GM23338 (cell line): ENCODE measurements around the gene CYP2D6. TPM values are rescaled to one million over a fixed set of nuclear protein-coding genes. Genes with fewer than 3 reads are reported as not detected.
"Not testable (repeated sequence)": the region's sequence is repeated elsewhere in the genome, so short reads cannot be mapped to it uniquely, and the experiment has no call there.

Experiments
- ATAC-seq: fragments of 200-7000 bp; cut with Tn5 transposase; 3 replicates; pipeline ENCODE4 v1.9.1; 2020
- DNase-seq: peaks from one replicate; pipeline ENCODE4 v3.0.0-alpha.2; 2015; ENCODE audit warnings: low spot score
- H2AFZ ChIP-seq: fragments of 200-600 bp; sonication (generic); 2 replicates; pipeline ENCODE4 v1.8.0; 2016; ENCODE audit warnings: antibody characterized with exemption, mild to moderate bottlenecking, moderate library complexity
- H3F3A ChIP-seq: fragments of 200-600 bp; sonication (generic); replicated peaks from 2 replicates; pipeline ENCODE4 v1.8.0; 2017; ENCODE audit warnings: antibody characterized with exemption, mixed run types, low read depth
- H3K27ac ChIP-seq: fragments of 200-600 bp; sonication (generic); 2 replicates; pipeline ENCODE4 v1.6.1; 2016; ENCODE audit warnings: low read depth
- H3K27me3 ChIP-seq: fragments of 200-600 bp; sonication (generic); 2 replicates; pipeline ENCODE4 v1.8.0; 2016; ENCODE audit warnings: mild to moderate bottlenecking, mixed run types, moderate library complexity; ENCODE audit not compliant: insufficient read depth
- H3K36me3 ChIP-seq: fragments of 200-600 bp; sonication (generic); 2 replicates; pipeline ENCODE4 v1.8.0; 2016; ENCODE audit warnings: mild to moderate bottlenecking; ENCODE audit not compliant: insufficient read depth
- H3K4me1 ChIP-seq: fragments of 200-600 bp; sonication (generic); 2 replicates; pipeline ENCODE4 v1.8.0; 2016; ENCODE audit warnings: mild to moderate bottlenecking, moderate library complexity; ENCODE audit not compliant: insufficient read depth
- H3K4me2 ChIP-seq: fragments of 200-600 bp; sonication (generic); 2 replicates; pipeline ENCODE4 v1.7.1; 2017; ENCODE audit warnings: mixed run types
- H3K4me3 ChIP-seq: fragments of 200-600 bp; sonication (generic); 2 replicates; pipeline ENCODE4 v1.6.1; 2016; ENCODE audit warnings: mixed run types
- H3K79me2 ChIP-seq: fragments of 200-600 bp; sonication (generic); replicated peaks from 2 replicates; pipeline ENCODE4 v1.8.0; 2017; ENCODE audit warnings: mild to moderate bottlenecking; ENCODE audit not compliant: insufficient read depth
- H3K9me2 ChIP-seq: fragments of 200-600 bp; sonication (generic); 2 replicates; pipeline ENCODE4 v1.8.0; 2017; ENCODE audit not compliant: insufficient read depth
- H4K20me1 ChIP-seq: fragments of 200-600 bp; sonication (generic); replicated peaks from 2 replicates; pipeline ENCODE4 v1.8.0; 2017; ENCODE audit warnings: mild to moderate bottlenecking; ENCODE audit not compliant: insufficient read depth
- H3K27ac Mint-ChIP-seq: 2 replicates; pipeline ENCODE4 v1.8.0; 2020; ENCODE audit warnings: inconsistent platforms, mild to moderate bottlenecking, moderate library complexity, mixed read lengths
- H3K27me3 Mint-ChIP-seq: 3 replicates; pipeline ENCODE4 v1.8.0; 2022; ENCODE audit warnings: low read depth, mild to moderate bottlenecking, moderate library complexity, mixed read lengths, inconsistent platforms; ENCODE audit not compliant: insufficient read depth, poor library complexity
- H3K36me3 Mint-ChIP-seq: 3 replicates; pipeline ENCODE4 v1.8.0; 2021; ENCODE audit warnings: low read depth, mild to moderate bottlenecking, inconsistent platforms, moderate library complexity, mixed read lengths
- H3K4me1 Mint-ChIP-seq: 3 replicates; pipeline ENCODE4 v1.8.0; 2020; ENCODE audit warnings: mild to moderate bottlenecking, inconsistent platforms, mixed read lengths
- H3K4me3 Mint-ChIP-seq: 3 replicates; pipeline ENCODE4 v1.8.0; 2021; ENCODE audit warnings: moderate library complexity, mild to moderate bottlenecking, inconsistent platforms, mixed read lengths
- H3K9me3 Mint-ChIP-seq: 3 replicates; pipeline ENCODE4 v1.8.0; 2020; ENCODE audit warnings: moderate library complexity, mild to moderate bottlenecking, inconsistent platforms, mixed read lengths
- EZH2 ChIP-seq: fragments of 200-600 bp; sonication (generic); IDR thresholded peaks from one replicate; pipeline ENCODE4 v1.8.0; 2017; ENCODE audit warnings: antibody characterized with exemption, mild to moderate bottlenecking, low read depth; ENCODE audit not compliant: unreplicated experiment
- EZH2phosphoT487 ChIP-seq: fragments of 200-600 bp; sonication (generic); IDR thresholded peaks from one replicate; pipeline ENCODE4 v1.8.1; 2018; ENCODE audit warnings: antibody characterized with exemption; ENCODE audit not compliant: unreplicated experiment
- JUNB ChIP-seq: IDR thresholded peaks from one replicate; pipeline ENCODE4 v1.6.1; 2016; ENCODE audit warnings: antibody characterized with exemption; ENCODE audit not compliant: unreplicated experiment
- POLR2AphosphoS5 ChIP-seq: IDR thresholded peaks from 2 replicates; pipeline ENCODE4 v1.6.1; 2016; ENCODE audit warnings: antibody characterized with exemption, low read depth
- STAT1 ChIP-seq: IDR thresholded peaks from one replicate; pipeline ENCODE4 v1.6.1; 2016; ENCODE audit warnings: antibody characterized with exemption; ENCODE audit not compliant: unreplicated experiment
- ZNF331 ChIP-seq: fragments of 250-450 bp; sonication (Bioruptor Pico); IDR thresholded peaks from 2 replicates; pipeline ENCODE4 v1.5.0; 2020; ENCODE audit warnings: low read depth, mild to moderate bottlenecking, moderate library complexity
- polyA plus RNA-seq: library from polyadenylated mRNA; unstranded; fragments of >200 nt; fragmentation: Nextera tagmentation; extraction: Ambion mirVana; gene quantifications from 2 replicates; pipeline ENCODE4 v1.2.1, GENCODE V29; 2016
- total RNA-seq: library from RNA; depleted of rRNA; stranded (reverse); fragments of >200 nt; shearing (Covaris generic); gene quantifications from 2 replicates; pipeline ENCODE4 v1.2.3, GENCODE V29; 2014
- TF ChIP-seq, protein P1 (sequence below): IDR thresholded peaks from 2 replicates; pipeline ENCODE4 v1.6.1; 2016; ENCODE audit warnings: antibody characterized with exemption
- TF ChIP-seq, protein P2 (sequence below): IDR thresholded peaks from one replicate; pipeline ENCODE4 v1.6.1; 2018; ENCODE audit warnings: antibody characterized with exemption; ENCODE audit not compliant: unreplicated experiment
- TF ChIP-seq, protein P3 (sequence below): fragments of 250-450 bp; sonication (Bioruptor Pico); IDR thresholded peaks from 2 replicates; pipeline ENCODE4 v1.5.0; 2020; ENCODE audit warnings: mild to moderate bottlenecking, moderate library complexity

Gene CYP2D6
- total and polyA plus RNA-seq, 2 experiments from 2014 or later = 1.2 to 1.3 TPM

DNA sequence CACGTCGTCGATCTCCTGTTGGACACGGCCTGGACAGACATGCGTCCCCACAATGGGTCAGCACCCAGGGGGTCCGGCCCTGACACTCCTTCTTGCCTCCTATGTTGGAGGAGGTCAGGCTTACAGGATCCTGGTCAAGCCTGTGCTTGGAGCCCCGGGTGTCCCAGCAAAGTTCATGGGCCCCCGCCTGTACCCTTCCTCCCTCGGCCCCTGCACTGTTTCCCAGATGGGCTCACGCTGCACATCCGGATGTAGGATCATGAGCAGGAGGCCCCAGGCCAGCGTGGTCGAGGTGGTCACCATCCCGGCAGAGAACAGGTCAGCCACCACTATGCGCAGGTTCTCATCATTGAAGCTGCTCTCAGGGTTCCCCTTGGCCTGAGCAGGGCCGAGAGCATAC, 3.0 kb downstream of the CYP2D6 start:
- Mint-ChIP-seq H3K4me3 (no peak overlapping the region), H3K27me3 (peaks cover 19% of the 10 kb centered on the region), H3K36me3 (peaks cover 3% of the 10 kb centered on the region; the same call in 1 of the 3 replicates), H3K4me1 (no peaks in the 10 kb centered on the region), H3K9me3 (peaks cover 3% of the 10 kb centered on the region; the same call in 2 of the 3 replicates), H3K27ac (no peak overlapping the region)
- Histone ChIP-seq H3K4me1 (no peaks in the 10 kb centered on the region), H3K4me2 (no peak overlapping the region), H3K27me3 (no peaks in the 10 kb centered on the region), H3F3A (no peaks in the 10 kb centered on the region), H2AFZ (no peak overlapping the region), H3K9me2 (no peaks in the 10 kb centered on the region), H3K4me3 (no peak overlapping the region), H3K79me2 (no peaks in the 10 kb centered on the region), H4K20me1 (no peaks in the 10 kb centered on the region), H3K27ac (no peak overlapping the region), H3K36me3 (no peaks in the 10 kb centered on the region)
- no peak for ATAC-seq
- no peak for TF ChIP-seq STAT1
- TF ChIP-seq, protein P1, sequence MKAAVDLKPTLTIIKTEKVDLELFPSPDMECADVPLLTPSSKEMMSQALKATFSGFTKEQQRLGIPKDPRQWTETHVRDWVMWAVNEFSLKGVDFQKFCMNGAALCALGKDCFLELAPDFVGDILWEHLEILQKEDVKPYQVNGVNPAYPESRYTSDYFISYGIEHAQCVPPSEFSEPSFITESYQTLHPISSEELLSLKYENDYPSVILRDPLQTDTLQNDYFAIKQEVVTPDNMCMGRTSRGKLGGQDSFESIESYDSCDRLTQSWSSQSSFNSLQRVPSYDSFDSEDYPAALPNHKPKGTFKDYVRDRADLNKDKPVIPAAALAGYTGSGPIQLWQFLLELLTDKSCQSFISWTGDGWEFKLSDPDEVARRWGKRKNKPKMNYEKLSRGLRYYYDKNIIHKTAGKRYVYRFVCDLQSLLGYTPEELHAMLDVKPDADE = no peak
- TF ChIP-seq EZH2 = no peak
- no peak for TF ChIP-seq ZNF331 (CRISPR knock-in tag)
- TF ChIP-seq EZH2phosphoT487 = no peak
- no peak for TF ChIP-seq POLR2AphosphoS5
- TF ChIP-seq, protein P2, sequence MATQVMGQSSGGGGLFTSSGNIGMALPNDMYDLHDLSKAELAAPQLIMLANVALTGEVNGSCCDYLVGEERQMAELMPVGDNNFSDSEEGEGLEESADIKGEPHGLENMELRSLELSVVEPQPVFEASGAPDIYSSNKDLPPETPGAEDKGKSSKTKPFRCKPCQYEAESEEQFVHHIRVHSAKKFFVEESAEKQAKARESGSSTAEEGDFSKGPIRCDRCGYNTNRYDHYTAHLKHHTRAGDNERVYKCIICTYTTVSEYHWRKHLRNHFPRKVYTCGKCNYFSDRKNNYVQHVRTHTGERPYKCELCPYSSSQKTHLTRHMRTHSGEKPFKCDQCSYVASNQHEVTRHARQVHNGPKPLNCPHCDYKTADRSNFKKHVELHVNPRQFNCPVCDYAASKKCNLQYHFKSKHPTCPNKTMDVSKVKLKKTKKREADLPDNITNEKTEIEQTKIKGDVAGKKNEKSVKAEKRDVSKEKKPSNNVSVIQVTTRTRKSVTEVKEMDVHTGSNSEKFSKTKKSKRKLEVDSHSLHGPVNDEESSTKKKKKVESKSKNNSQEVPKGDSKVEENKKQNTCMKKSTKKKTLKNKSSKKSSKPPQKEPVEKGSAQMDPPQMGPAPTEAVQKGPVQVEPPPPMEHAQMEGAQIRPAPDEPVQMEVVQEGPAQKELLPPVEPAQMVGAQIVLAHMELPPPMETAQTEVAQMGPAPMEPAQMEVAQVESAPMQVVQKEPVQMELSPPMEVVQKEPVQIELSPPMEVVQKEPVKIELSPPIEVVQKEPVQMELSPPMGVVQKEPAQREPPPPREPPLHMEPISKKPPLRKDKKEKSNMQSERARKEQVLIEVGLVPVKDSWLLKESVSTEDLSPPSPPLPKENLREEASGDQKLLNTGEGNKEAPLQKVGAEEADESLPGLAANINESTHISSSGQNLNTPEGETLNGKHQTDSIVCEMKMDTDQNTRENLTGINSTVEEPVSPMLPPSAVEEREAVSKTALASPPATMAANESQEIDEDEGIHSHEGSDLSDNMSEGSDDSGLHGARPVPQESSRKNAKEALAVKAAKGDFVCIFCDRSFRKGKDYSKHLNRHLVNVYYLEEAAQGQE = no peak
- TF ChIP-seq, protein P3, sequence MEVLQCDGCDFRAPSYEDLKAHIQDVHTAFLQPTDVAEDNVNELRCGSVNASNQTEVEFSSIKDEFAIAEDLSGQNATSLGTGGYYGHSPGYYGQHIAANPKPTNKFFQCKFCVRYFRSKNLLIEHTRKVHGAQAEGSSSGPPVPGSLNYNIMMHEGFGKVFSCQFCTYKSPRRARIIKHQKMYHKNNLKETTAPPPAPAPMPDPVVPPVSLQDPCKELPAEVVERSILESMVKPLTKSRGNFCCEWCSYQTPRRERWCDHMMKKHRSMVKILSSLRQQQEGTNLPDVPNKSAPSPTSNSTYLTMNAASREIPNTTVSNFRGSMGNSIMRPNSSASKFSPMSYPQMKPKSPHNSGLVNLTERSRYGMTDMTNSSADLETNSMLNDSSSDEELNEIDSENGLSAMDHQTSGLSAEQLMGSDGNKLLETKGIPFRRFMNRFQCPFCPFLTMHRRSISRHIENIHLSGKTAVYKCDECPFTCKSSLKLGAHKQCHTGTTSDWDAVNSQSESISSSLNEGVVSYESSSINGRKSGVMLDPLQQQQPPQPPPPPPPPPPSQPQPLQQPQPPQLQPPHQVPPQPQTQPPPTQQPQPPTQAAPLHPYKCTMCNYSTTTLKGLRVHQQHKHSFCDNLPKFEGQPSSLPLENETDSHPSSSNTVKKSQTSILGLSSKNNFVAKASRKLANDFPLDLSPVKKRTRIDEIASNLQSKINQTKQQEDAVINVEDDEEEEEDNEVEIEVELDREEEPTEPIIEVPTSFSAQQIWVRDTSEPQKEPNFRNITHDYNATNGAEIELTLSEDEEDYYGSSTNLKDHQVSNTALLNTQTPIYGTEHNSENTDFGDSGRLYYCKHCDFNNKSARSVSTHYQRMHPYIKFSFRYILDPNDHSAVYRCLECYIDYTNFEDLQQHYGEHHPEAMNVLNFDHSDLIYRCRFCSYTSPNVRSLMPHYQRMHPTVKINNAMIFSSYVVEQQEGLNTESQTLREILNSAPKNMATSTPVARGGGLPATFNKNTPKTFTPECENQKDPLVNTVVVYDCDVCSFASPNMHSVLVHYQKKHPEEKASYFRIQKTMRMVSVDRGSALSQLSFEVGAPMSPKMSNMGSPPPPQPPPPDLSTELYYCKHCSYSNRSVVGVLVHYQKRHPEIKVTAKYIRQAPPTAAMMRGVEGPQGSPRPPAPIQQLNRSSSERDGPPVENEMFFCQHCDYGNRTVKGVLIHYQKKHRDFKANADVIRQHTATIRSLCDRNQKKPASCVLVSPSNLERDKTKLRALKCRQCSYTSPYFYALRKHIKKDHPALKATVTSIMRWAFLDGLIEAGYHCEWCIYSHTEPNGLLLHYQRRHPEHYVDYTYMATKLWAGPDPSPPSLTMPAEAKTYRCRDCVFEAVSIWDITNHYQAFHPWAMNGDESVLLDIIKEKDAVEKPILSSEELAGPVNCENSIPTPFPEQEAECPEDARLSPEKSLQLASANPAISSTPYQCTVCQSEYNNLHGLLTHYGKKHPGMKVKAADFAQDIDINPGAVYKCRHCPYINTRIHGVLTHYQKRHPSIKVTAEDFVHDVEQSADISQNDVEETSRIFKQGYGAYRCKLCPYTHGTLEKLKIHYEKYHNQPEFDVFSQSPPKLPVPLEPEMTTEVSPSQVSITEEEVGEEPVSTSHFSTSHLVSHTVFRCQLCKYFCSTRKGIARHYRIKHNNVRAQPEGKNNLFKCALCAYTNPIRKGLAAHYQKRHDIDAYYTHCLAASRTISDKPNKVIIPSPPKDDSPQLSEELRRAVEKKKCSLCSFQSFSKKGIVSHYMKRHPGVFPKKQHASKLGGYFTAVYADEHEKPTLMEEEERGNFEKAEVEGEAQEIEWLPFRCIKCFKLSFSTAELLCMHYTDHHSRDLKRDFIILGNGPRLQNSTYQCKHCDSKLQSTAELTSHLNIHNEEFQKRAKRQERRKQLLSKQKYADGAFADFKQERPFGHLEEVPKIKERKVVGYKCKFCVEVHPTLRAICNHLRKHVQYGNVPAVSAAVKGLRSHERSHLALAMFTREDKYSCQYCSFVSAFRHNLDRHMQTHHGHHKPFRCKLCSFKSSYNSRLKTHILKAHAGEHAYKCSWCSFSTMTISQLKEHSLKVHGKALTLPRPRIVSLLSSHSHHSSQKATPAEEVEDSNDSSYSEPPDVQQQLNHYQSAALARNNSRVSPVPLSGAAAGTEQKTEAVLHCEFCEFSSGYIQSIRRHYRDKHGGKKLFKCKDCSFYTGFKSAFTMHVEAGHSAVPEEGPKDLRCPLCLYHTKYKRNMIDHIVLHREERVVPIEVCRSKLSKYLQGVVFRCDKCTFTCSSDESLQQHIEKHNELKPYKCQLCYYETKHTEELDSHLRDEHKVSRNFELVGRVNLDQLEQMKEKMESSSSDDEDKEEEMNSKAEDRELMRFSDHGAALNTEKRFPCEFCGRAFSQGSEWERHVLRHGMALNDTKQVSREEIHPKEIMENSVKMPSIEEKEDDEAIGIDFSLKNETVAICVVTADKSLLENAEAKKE (CRISPR knock-in tag) = no peak
- no peak for TF ChIP-seq JUNB
- DNase-seq = no peak

DNA sequence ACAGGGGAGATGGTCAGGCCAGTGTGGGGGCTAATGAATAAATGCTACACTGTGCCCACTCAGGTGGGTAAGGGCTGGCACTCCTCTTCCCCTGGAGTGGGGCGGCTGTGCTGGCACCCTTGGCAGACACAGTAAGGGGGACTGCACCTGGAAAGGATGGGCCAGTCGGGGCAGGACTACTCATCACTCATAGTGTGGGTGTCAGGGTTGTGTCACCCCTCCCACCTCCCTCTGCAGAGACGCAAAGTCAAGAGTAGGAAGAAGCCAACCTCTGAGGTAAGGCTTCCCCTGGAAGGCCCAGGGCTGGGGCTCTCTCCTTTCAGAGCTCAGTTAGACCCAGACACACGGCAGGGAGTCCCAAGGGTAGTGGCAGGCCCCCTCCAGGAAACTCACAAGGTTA, 7.1 kb downstream of the CYP2D6 start:
- not testable (repeated sequence) for H3K79me2 ChIP-seq, H3K27ac Mint-ChIP-seq, H3K4me3 Mint-ChIP-seq, H3F3A ChIP-seq, H3K27me3 Mint-ChIP-seq, H4K20me1 ChIP-seq, H3K36me3 Mint-ChIP-seq, H3K27me3 ChIP-seq, ATAC-seq, H3K9me2 ChIP-seq, H3K36me3 ChIP-seq, H2AFZ ChIP-seq, DNase-seq, H3K4me3 ChIP-seq, H3K27ac ChIP-seq, H3K4me1 ChIP-seq, H3K9me3 Mint-ChIP-seq, H3K4me1 Mint-ChIP-seq, H3K4me2 ChIP-seq
